ENCODE results near the gene SAP30BP.

DNA sequence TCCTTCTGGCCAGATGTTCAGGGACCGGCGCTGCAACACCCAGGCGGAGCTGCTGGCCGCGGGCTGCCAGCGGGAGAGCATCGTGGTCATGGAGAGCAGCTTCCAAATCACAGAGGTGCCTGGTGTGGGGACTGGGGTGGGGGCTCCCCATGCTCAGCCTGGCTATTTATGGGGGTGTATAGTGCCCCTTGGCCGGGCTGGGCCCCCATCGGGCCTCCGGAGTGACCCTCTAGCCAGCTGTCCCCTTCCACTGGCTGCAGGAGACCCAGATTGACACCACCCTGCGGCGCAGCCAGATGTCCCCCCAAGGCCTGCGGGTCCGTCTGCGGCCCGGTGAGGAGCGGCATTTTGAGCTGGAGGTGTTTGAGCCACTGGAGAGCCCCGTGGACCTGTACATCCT is 60.3 kb downstream of the SAP30BP start:
- TF ChIP-seq, protein P1, sequence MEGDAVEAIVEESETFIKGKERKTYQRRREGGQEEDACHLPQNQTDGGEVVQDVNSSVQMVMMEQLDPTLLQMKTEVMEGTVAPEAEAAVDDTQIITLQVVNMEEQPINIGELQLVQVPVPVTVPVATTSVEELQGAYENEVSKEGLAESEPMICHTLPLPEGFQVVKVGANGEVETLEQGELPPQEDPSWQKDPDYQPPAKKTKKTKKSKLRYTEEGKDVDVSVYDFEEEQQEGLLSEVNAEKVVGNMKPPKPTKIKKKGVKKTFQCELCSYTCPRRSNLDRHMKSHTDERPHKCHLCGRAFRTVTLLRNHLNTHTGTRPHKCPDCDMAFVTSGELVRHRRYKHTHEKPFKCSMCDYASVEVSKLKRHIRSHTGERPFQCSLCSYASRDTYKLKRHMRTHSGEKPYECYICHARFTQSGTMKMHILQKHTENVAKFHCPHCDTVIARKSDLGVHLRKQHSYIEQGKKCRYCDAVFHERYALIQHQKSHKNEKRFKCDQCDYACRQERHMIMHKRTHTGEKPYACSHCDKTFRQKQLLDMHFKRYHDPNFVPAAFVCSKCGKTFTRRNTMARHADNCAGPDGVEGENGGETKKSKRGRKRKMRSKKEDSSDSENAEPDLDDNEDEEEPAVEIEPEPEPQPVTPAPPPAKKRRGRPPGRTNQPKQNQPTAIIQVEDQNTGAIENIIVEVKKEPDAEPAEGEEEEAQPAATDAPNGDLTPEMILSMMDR (IDR thresholded peaks at IDR 0.05; ENCODE audit: low read depth, low read length, missing input control), result no peak
- TF ChIP-seq, protein P2, sequence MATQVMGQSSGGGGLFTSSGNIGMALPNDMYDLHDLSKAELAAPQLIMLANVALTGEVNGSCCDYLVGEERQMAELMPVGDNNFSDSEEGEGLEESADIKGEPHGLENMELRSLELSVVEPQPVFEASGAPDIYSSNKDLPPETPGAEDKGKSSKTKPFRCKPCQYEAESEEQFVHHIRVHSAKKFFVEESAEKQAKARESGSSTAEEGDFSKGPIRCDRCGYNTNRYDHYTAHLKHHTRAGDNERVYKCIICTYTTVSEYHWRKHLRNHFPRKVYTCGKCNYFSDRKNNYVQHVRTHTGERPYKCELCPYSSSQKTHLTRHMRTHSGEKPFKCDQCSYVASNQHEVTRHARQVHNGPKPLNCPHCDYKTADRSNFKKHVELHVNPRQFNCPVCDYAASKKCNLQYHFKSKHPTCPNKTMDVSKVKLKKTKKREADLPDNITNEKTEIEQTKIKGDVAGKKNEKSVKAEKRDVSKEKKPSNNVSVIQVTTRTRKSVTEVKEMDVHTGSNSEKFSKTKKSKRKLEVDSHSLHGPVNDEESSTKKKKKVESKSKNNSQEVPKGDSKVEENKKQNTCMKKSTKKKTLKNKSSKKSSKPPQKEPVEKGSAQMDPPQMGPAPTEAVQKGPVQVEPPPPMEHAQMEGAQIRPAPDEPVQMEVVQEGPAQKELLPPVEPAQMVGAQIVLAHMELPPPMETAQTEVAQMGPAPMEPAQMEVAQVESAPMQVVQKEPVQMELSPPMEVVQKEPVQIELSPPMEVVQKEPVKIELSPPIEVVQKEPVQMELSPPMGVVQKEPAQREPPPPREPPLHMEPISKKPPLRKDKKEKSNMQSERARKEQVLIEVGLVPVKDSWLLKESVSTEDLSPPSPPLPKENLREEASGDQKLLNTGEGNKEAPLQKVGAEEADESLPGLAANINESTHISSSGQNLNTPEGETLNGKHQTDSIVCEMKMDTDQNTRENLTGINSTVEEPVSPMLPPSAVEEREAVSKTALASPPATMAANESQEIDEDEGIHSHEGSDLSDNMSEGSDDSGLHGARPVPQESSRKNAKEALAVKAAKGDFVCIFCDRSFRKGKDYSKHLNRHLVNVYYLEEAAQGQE (IDR thresholded peaks at IDR 0.05), result no peak
- TF ChIP-seq RXRA (IDR thresholded peaks at IDR 0.05) (no peak), RAD21 (IDR thresholded peaks at IDR 0.05) (no peak), NR2F2 (IDR thresholded peaks at IDR 0.05) (no peak), TAF1 (conservative IDR thresholded peaks at IDR 0.05) (no peak), YY1 (IDR thresholded peaks at IDR 0.05) (no peak), SP1 (IDR thresholded peaks at IDR 0.05) (no peak)
- TF ChIP-seq, protein P3, sequence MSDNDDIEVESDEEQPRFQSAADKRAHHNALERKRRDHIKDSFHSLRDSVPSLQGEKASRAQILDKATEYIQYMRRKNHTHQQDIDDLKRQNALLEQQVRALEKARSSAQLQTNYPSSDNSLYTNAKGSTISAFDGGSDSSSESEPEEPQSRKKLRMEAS (IDR thresholded peaks at IDR 0.05), result no peak
- TF ChIP-seq, protein P4, sequence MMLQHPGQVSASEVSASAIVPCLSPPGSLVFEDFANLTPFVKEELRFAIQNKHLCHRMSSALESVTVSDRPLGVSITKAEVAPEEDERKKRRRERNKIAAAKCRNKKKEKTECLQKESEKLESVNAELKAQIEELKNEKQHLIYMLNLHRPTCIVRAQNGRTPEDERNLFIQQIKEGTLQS (IDR thresholded peaks at IDR 0.05), result no peak
- TF ChIP-seq, protein P5, sequence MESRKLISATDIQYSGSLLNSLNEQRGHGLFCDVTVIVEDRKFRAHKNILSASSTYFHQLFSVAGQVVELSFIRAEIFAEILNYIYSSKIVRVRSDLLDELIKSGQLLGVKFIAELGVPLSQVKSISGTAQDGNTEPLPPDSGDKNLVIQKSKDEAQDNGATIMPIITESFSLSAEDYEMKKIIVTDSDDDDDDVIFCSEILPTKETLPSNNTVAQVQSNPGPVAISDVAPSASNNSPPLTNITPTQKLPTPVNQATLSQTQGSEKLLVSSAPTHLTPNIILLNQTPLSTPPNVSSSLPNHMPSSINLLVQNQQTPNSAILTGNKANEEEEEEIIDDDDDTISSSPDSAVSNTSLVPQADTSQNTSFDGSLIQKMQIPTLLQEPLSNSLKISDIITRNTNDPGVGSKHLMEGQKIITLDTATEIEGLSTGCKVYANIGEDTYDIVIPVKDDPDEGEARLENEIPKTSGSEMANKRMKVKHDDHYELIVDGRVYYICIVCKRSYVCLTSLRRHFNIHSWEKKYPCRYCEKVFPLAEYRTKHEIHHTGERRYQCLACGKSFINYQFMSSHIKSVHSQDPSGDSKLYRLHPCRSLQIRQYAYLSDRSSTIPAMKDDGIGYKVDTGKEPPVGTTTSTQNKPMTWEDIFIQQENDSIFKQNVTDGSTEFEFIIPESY (IDR thresholded peaks at IDR 0.05), result no peak
